GM21717 (cell line): ENCODE results near the gene IL1RAP.
"Not testable (repeated sequence)": the region's sequence is repeated elsewhere in the genome, so short reads cannot be mapped to it uniquely, and the experiment has no call there.

Experiments
- ATAC-seq: cut with Tn5 transposase; IDR thresholded peaks from one replicate; pipeline ENCODE4 v1.9.1; 2021; ENCODE audit warnings: mild to moderate bottlenecking, moderate library complexity; ENCODE audit not compliant: unreplicated experiment

The IL1RAP gene

DNA sequence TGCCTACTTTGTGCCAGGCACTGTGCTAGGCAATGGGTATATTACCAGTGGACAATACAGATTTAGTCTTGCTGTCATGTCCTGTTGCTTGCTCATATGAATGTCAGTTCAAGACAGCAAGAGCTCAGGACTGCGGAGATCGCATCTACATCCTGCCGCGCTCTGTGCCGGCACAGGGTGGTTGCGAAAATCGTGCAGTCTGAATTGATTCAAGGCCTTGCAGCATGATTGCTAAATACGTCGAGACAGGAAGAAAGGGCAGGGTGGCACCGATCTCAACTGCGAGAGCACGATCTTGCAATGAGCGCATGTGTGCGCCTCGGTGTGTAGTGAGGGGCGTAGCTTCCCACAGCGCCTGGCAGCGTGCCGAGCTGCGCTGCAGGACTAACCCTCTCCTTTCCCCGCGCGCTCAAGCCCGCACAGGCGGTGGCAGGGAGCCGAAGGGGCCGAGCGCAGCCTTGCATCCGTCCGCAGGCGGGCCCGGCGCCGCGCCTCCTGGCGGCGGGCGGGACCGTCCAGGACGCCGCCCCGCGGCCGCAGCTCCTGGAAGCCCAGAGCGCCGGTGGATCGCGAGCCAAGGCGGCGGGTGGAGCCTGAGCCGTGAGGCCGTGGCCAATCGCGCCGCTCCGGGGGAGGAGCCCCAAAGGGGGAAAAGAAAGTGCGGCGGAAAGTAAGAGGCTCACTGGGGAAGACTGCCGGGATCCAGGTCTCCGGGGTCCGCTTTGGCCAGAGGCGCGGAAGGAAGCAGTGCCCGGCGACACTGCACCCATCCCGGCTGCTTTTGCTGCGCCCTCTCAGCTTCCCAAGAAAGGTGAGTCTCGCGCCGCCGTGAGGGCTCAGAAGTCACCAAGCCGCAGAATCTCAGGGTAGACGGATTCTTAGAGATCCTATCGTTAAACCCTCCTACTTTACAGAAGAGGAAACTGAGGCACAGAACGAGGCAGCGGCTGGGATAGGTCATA lies at the start of gene IL1RAP:
TSS of gene IL1RAP (plus strand) at position 677 of the 962 bp plus-strand sequence. CDS start 50,205 bp downstream, outside the sequence.
- ATAC-seq: peak; percentile 99

DNA sequence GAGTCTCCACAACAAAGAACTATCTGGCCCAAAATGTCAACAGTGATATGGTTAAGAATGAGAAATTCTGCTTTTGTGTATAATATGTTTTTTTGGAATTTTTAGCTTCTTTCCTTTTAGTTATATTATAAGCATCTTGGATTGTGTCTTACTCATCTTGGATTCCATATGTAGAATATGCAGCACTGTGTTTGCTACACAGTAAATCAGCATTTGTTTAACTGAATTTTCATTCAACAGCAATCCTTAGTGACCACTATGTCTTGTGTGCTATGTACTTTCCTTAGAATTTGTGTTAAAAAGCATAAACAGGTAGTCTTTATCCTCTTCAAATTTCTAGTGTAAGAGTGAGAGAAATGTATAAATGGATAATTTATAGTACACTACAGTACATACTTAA lies 46.0 kb upstream of the IL1RAP start:
- ATAC-seq: no peak

DNA sequence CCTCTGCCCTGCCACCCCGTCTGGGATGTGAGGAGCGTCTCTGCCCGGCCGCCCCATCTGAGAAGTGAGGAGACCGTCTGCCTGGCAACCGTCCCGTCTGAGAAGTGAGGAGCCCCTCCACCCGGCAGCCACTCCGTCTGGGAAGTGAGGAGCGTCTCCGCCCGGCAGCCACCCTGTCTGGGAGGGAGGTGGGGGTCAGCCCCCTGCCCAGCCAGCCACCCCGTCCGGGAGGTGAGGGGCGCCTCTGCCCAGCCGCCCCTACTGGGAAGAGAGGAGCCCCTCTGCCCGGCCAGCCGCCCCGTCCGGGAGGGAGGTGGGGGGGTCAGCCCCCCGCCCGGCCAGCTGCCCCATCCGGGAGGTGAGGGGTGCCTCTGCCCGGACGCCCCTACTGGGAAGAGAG lies 40.6 kb upstream of the IL1RAP start:
- ATAC-seq: not testable (repeated sequence)

- no peak for ATAC-seq
Observed at GRCh38 chr3:190481779-190482178, 32.1 kb upstream of the IL1RAP start.

GRCh38 chr3:190485830-190486532 lies 27.9 kb upstream of the IL1RAP start:
- no peak for ATAC-seq

GRCh38 chr3:190486533-190486864 lies 27.4 kb upstream of the IL1RAP start:
- no peak for ATAC-seq

- no peak for ATAC-seq
Observed at GRCh38 chr3:190486908-190487607, 26.8 kb upstream of the IL1RAP start.

GRCh38 chr3:190491533-190492054 lies 22.3 kb upstream of the IL1RAP start:
- ATAC-seq: no peak

DNA sequence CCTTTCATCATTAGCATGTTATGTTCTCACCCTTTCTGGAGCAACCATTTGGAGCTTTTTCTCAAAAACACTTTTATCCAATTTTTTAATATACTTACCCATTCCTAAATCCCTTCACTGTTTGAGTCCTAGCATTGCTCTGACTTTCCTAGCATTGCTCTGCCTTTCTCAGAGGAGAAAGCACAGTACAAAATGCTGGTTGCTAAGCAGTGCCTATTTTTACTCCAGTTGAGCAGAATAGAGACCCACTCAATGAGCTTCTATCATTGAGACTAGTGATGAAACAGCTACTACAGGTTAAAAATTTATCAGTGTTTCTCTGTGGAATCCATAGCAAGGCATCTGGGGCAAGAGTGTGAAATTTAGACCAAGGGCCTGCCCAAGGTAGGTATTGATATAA lies 21.8 kb upstream of the IL1RAP start:
- ATAC-seq: no peak

- ATAC-seq: no peak
Observed at GRCh38 chr3:190492966-190493365, 20.9 kb upstream of the IL1RAP start.

DNA sequence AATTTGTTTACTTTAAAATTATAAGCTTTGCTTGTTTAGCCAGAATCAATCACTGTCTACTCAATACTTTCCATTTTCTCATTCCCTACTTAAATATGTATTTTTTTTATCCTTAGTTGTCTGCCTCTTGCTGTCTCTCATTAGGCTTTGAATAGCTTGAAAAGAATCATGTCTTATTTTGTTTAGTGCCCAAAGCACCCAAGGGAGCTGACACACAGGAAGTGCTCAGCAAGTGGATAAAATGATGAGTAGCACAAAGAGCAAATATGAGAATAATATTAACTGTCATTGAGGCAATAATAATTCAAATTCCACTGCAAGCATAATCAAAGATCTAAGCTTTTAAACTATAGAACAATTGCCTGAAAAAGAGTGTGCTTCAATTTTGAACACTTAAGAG lies 19.0 kb upstream of the IL1RAP start:
- ATAC-seq: no peak

GRCh38 chr3:190495354-190495753 lies 18.5 kb upstream of the IL1RAP start:
- no peak for ATAC-seq

- ATAC-seq: no peak
Observed at GRCh38 chr3:190495796-190496195, 18.1 kb upstream of the IL1RAP start.

DNA sequence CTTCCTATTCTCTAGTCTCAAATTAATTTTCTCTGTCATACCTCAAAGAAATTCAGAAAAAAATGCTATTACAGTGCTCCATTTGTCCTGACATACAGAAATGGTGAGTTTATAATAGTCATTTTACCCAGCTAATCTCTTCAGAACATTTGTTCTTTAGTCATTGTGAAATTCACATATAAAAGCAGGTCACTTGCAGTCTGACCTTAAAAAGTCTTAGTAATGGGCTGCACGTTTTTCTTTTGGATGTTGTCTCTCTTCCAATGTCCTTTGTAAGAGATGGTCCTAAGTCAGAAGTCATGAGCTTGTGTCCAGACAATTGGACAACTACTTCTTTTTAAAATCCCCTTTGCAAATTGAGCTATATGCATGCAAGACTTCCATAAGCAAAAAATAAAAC lies 17.0 kb upstream of the IL1RAP start:
- no peak for ATAC-seq

DNA sequence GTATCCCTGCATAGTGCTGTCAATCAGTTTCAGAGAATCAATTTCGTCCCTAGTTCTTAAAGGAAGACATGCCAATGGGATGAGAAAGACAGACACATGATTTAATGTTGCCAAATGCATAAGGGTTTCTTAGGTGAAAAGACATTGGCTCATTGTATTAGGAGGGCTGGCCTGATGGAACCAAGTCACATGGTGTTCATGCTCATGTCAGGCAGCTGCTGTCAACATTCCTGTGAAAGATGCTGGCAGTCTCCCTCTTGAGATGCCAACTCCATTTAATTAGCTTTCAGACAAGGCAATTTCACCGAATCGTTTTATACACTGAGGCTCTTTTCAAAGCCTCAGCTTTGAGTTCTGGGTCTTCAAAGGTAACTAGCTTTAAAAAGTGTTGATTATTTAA lies 16.1 kb upstream of the IL1RAP start:
- ATAC-seq: no peak

- ATAC-seq: no peak
Observed at GRCh38 chr3:190498293-190498692, 15.6 kb upstream of the IL1RAP start.

- no peak for ATAC-seq
Observed at GRCh38 chr3:190499122-190499521, 14.8 kb upstream of the IL1RAP start.

- ATAC-seq: no peak
Observed at GRCh38 chr3:190502946-190503345, 10.9 kb upstream of the IL1RAP start.

DNA sequence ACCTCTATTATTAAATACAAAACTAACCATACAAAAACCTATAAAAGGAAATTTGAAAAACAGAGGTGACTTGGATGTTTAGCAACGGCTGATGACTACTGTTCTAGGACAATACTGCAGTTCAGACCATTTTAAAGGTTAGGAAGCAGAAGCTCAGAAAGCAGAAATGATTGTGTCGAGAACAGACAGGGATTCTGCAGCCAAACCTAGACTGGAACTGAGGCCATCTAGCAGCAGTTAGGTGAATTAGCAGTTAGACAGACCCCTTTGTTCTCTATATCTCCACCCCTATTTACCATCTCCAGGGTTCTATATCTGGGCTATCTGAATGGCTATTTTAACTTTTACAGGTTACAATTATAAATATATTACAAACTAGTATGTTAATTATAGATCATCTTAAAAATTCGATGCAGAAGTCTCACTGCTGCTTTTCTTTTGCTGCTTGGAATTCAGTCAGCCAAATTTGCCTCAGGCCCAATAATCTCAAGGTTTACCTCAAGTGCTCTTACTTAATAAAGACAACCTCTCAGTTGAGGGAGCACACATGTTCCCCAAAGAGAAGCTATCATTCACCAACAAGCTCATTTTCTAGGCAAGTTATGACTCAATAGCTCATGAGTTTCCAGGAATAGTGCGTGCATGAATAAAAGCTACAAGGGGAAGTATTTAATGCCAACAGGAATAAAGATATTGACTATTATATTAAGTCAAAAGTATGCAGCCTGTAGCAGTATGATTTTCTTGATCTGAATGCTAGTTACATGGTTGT lies 9.3 kb upstream of the IL1RAP start:
- ATAC-seq: no peak

GRCh38 chr3:190505381-190506003 lies 8.4 kb upstream of the IL1RAP start:
- no peak for ATAC-seq
